Neural cell (in vitro differentiated cells): ENCODE results near the gene RBM20.

Experiments
- CTCF ChIP-seq: fragments of 450-650 bp; IDR thresholded peaks from 2 replicates; pipeline ENCODE4 v1.5.1; 2014; ENCODE audit warnings: antibody characterized with exemption, mild to moderate bottlenecking, moderate library complexity; ENCODE audit not compliant: poor library complexity, severe bottlenecking
- TAF1 ChIP-seq: IDR thresholded peaks from 2 replicates; pipeline ENCODE4 v1.6.1; 2012; ENCODE audit warnings: low read depth

- TF ChIP-seq CTCF (no peak), TAF1 (no peak)
Measured at GRCh38 chr10:110865186-110865808, 221.2 kb downstream of the RBM20 start.
